ENCODE results near the gene TLCD3B. TPM values are rescaled to one million over a fixed set of nuclear protein-coding genes. Genes with fewer than 3 reads are reported as not detected.

The TLCD3B gene
- total and polyA plus RNA-seq, 2 of the 4 experiments (the other 2 are of a cell fraction) = 0.19 TPM; not detected in 1

DNA sequence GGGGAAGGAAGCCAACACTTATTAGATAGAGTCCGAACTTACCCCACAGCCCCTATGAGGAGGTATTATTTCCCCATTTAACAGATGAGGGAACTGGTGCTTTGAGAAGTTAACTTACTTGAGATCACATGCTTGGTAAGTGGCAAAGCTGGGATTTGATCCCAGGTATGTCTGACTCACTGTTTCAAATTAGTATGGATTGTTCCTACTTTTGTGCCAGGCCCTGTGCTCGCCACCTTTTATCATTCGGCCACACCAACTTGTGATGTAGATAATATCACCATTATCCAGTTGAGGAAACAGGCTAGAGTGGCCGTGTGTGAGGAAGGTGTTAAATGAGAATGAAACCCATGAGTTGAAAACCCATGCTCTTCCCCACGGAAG lies 46.3 kb downstream of the TLCD3B start:
- Histone ChIP-seq H3K9me1 (ENCODE audit: insufficient read depth, low read length) (no peaks in the 10 kb centered on the region), H3K36me3 (ENCODE audit: control insufficient read depth, insufficient read depth, low read length) (peaks cover 84% of the 10 kb centered on the region), H4K20me1 (ENCODE audit: insufficient read depth, low read length) (no peaks in the 10 kb centered on the region; the same call in 1 of the 2 replicates), H3K9me3 (ENCODE audit: control insufficient read depth, insufficient read depth, low read length) (no peaks in the 10 kb centered on the region), H3K4me1 (ENCODE audit: control insufficient read depth, insufficient read depth, low read length) (no peaks in the 10 kb centered on the region), H2AFZ (replicated peaks; ENCODE audit: low read length, poor library complexity) (no peak overlapping the region), H4K91ac (ENCODE audit: insufficient read depth, low read depth, low read length) (no peak overlapping the region), H2BK15ac (ENCODE audit: low read depth, low read length) (no peak overlapping the region), H2AK9ac (replicated peaks; ENCODE audit: low read depth, low read length, poor library complexity) (no peak overlapping the region), H3K27ac (ENCODE audit: insufficient read depth, low read length) (no peak overlapping the region), H3K79me1 (ENCODE audit: low read depth in 1 of 2, low read length in 2 of 2) (peaks cover 5 to 16% of the 10 kb centered on the region in 2 experiments; a peak in 2 of 4 replicates), H2BK20ac (ENCODE audit: low read depth, low read length) (no peak overlapping the region), H3K4ac (ENCODE audit: low read depth, low read length) (no peak overlapping the region), H2AK5ac (ENCODE audit: low read depth, low read length) (no peak overlapping the region), H3K14ac (replicated peaks; ENCODE audit: low read depth, low read length) (no peak overlapping the region), H3K23ac (ENCODE audit: low read depth, low read length) (no peak overlapping the region), H2BK120ac (ENCODE audit: low read depth, low read length) (no peak overlapping the region), H4K8ac (ENCODE audit: low read depth in 2 of 2, low read length in 2 of 2) (no peak overlapping the region), H3K4me3 (ENCODE audit: insufficient read depth, low read depth, low read length) (no peak overlapping the region), H3K27me3 (ENCODE audit: control insufficient read depth, insufficient read depth, low read length) (no peaks in the 10 kb centered on the region), H3K18ac (ENCODE audit: low read depth, low read length) (no peak overlapping the region), H3K56ac (ENCODE audit: extremely low read depth, insufficient read depth, low read length) (no peak overlapping the region; the same call in 1 of the 2 replicates), H2BK5ac (ENCODE audit: low read depth, low read length, poor library complexity, severe bottlenecking) (no peak overlapping the region), H3K4me2 (ENCODE audit: low read depth, low read length) (no peak overlapping the region), H4K5ac (ENCODE audit: low read depth, low read length) (no peak overlapping the region), H3K9ac (ENCODE audit: low read depth, low read length) (no peak overlapping the region)
- POLR2A ChIA-PET (ENCODE audit: unreplicated experiment) = no interaction called here
- dilution Hi-C loops (cut with HindIII; ENCODE audit: low sequenced_read_pairs, unreplicated experiment) = no loop called here
- WGBS, 2 experiments (ENCODE audit: extremely low coverage in 2 of 2, insufficient read length in 1 of 2) = no CpG with 5 or more reads among the region's 5 CpGs
- in situ Hi-C loops (cut with MboI; ENCODE audit: low sequenced_read_pairs) = no loop called here
- TF ChIP-seq FOS (IDR thresholded peaks at IDR 0.05; ENCODE audit: low read depth, low read length) (no peak), POLR2A (IDR thresholded peaks at IDR 0.05; ENCODE audit: low read depth, low read length) (no peak), RCOR1 (IDR thresholded peaks at IDR 0.05; ENCODE audit: insufficient replicate concordance, low read length) (no peak), NFE2L2 (IDR thresholded peaks at IDR 0.05; ENCODE audit: low read depth, low read length) (no peak), MAZ (IDR thresholded peaks at IDR 0.05; ENCODE audit: borderline replicate concordance, low read depth, low read length) (no peak), RFX5 (IDR thresholded peaks at IDR 0.05; ENCODE audit: low read depth, low read length) (no peak), RAD21 (IDR thresholded peaks at IDR 0.05; ENCODE audit: low read length) (no peak), CHD1 (IDR thresholded peaks at IDR 0.05; ENCODE audit: low read depth, low read length) (no peak), MAFK (IDR thresholded peaks at IDR 0.05; ENCODE audit: low read depth, low read length) (no peak)
- TF ChIP-seq, protein P1, sequence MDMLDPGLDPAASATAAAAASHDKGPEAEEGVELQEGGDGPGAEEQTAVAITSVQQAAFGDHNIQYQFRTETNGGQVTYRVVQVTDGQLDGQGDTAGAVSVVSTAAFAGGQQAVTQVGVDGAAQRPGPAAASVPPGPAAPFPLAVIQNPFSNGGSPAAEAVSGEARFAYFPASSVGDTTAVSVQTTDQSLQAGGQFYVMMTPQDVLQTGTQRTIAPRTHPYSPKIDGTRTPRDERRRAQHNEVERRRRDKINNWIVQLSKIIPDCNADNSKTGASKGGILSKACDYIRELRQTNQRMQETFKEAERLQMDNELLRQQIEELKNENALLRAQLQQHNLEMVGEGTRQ (IDR thresholded peaks at IDR 0.05; ENCODE audit: low read depth, low read length) = no peak
- DNase-seq (no peak), ATAC-seq (ENCODE audit: low read depth) (no peak)
- BruUV-seq (replicated peaks) = no TSS peak
- intact Hi-C loops (cut with micrococcal nuclease) = no loop called here
- CTCF ChIA-PET = interaction anchor here (1.3 kb wide), 1 partner anchor 11 kb away, joined by 3 read pairs; the partner anchor contains the start of gene TAOK2
